K562 (cell line): ENCODE measurements around the gene UMAD1.

ENCODE experiments used
- HNRNPUL1 ChIP-seq: fragments of 200-400 bp; formaldehyde crosslinking; IDR thresholded peaks from 2 replicates; pipeline ENCODE4 v1.6.1; 2017; ENCODE audit warnings: low read length
- TF ChIP-seq, protein P1 (sequence below), 3 experiments: IDR thresholded peaks in 2 of 3; conservative IDR thresholded peaks in 1 of 3; 2 replicates each; pipeline ENCODE4 v1.5.1; 2011 to 2012; ENCODE audit warnings: low read length in 3 of 3, mild to moderate bottlenecking in 3 of 3, control low read depth in 2 of 3, improper control_type of control experiment in 1 of 3, inconsistent platforms in 1 of 3, low read depth in 1 of 3, mixed read lengths in 1 of 3, moderate library complexity in 1 of 3; ENCODE audit not compliant: insufficient read depth in 2 of 3
- TF ChIP-seq, protein P2 (sequence below): fragments of 250-450 bp; sonication (Bioruptor Pico); IDR thresholded peaks from 2 replicates; pipeline ENCODE4 v1.5.0; 2020; ENCODE audit warnings: mild to moderate bottlenecking, borderline replicate concordance

DNA sequence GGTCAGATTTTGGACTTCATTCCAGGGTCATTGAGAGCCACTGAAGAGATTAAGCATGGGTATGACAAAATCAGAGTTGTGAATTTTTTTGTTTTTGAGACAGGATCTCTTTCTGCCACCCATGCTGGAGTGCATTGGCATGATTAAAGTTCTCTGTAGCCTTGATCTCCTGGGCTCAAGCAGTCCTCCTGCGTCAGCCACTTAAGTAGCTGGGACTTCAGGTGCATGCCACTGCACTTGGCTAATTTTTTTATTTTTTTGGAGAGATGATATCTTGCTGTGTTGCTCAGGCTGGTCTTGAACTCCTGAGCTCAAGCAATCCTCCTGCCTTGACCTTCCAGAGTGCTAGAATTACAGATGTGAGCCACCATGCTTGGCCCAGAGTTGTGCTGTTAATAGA lies 275.5 kb downstream of the UMAD1 start:
- TF ChIP-seq, protein P1, sequence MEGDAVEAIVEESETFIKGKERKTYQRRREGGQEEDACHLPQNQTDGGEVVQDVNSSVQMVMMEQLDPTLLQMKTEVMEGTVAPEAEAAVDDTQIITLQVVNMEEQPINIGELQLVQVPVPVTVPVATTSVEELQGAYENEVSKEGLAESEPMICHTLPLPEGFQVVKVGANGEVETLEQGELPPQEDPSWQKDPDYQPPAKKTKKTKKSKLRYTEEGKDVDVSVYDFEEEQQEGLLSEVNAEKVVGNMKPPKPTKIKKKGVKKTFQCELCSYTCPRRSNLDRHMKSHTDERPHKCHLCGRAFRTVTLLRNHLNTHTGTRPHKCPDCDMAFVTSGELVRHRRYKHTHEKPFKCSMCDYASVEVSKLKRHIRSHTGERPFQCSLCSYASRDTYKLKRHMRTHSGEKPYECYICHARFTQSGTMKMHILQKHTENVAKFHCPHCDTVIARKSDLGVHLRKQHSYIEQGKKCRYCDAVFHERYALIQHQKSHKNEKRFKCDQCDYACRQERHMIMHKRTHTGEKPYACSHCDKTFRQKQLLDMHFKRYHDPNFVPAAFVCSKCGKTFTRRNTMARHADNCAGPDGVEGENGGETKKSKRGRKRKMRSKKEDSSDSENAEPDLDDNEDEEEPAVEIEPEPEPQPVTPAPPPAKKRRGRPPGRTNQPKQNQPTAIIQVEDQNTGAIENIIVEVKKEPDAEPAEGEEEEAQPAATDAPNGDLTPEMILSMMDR (IDR thresholded peaks at IDR 0.05 in 2 of 3, conservative IDR thresholded peaks at IDR 0.05 in 1 of 3; ENCODE audit: insufficient read depth in 2 of 3, low read depth in 1 of 3, low read length in 3 of 3), result no peak
- TF ChIP-seq, protein P2, sequence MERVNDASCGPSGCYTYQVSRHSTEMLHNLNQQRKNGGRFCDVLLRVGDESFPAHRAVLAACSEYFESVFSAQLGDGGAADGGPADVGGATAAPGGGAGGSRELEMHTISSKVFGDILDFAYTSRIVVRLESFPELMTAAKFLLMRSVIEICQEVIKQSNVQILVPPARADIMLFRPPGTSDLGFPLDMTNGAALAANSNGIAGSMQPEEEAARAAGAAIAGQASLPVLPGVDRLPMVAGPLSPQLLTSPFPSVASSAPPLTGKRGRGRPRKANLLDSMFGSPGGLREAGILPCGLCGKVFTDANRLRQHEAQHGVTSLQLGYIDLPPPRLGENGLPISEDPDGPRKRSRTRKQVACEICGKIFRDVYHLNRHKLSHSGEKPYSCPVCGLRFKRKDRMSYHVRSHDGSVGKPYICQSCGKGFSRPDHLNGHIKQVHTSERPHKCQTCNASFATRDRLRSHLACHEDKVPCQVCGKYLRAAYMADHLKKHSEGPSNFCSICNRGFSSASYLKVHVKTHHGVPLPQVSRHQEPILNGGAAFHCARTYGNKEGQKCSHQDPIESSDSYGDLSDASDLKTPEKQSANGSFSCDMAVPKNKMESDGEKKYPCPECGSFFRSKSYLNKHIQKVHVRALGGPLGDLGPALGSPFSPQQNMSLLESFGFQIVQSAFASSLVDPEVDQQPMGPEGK (CRISPR knock-in tag), result no peak
- TF ChIP-seq HNRNPUL1, result no peak
